Measurements from ENCODE around the gene IL5.
"Not testable (repeated sequence)": the region's sequence is repeated elsewhere in the genome, so short reads cannot be mapped to it uniquely, and the experiment has no call there.

Gene IL5

DNA sequence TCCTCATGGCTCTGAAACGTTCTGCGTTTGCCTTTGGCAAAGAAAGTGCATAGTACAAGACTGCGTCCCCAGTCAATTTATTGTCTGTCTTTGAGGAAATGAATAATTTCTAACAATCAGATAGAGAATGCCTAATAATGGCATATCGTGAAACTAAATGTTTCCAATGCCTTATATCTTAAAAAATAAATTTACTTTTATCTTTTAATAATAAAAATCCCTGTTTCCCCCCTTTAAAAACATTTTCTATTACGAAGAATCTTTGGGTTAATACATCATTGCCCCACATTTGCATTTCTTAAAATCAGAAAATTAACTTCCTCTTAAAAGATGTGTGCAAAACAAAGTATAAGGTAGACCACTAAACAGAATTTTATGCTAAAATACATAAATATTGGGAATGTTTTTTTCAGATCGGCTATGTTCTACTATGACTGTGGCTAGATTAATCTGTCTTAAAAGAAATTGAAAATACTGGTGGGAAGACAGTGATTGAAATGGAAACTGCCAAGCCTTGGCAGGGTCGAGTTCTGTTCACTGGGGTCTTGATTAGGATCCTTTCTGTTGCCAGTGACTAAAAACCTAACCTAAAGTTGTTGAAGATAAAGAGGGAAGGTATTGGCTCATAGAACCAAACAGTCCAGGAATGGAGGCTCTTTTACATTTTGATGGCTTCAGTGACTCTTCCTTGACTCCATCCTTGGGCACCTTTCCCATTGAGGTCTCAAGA, at the start of gene IL5:
Gene IL5 (minus strand): TSS at position 51 of the 730 bp plus-strand sequence. CDS start 44 bp downstream, at position 7.
- no peak for DNase-seq

DNA sequence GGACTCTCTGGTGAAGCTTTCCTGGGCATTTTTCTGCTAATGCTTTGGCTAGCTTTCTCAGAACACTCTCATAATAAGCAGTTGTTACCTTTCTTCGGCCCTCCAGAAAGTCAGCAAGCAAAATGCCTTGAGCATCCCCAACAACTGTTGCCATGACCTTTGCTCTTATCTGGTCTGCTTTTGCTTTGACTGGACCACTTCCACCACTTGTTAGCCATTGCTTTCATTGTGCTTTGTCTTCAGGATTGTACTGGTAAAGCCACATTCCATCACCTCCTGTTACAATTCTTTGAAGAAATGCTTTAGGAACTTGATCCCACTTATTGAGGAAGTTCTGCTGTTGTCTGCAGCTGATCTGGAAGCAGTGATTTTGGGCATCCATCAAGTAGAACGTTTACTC, 49.2 kb upstream of the IL5 start:
- no peak for DNase-seq

DNA sequence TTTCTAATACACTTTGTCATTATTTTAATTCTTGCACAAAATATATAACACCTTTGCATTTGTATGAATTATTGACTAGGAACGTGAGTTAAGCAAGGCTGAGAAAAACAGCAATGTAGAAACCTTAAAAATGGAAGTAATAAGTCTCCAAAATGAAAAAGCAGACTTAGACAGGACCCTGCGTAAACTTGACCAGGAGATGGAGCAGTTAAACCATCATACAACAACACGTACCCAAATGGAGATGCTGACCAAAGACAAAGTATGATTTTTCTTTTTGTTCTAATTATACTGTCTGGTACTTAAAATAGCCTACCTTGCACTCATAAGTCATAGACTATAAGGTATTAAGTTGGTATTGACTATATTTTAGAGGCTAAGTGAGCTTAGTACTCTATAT, 47.8 kb upstream of the IL5 start:
- DNase-seq: peak; percentile 7

DNA sequence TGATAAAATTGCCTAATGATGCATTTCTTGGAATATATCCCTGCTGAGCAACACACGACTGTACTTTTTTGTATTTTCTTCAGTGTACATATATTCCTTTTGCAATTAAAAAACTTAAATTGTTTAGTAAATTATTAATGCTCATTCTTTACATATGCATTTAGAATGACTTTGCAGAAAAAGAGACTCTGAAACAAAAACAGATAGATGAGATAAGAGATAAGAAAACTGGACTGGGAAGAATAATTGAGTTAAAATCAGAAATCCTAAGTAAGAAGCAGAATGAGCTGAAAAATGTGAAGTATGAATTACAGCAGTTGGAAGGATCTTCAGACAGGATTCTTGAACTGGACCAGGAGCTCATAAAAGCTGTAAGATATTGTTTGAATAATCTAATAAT, 46.1 kb upstream of the IL5 start:
- DNase-seq: no peak

DNA sequence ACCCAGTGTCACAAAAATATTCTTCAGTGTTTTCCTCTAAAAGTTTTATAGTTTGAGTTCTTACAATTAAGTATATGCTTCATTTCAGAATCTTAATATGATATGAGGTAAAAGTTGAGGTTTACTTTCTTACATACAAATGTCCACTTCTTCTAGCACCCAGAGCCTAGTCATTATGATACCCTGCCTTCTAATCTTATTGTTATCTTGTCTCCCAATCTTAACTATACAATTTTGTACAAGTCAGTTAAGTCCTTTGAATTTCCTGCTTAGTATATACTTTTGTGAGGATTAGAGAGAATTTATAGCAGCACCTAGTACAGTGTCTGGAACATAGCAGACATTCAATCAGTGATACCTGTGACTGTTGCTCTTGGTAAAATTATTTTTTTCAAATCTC, 42.7 kb upstream of the IL5 start:
- DNase-seq: no peak

DNA sequence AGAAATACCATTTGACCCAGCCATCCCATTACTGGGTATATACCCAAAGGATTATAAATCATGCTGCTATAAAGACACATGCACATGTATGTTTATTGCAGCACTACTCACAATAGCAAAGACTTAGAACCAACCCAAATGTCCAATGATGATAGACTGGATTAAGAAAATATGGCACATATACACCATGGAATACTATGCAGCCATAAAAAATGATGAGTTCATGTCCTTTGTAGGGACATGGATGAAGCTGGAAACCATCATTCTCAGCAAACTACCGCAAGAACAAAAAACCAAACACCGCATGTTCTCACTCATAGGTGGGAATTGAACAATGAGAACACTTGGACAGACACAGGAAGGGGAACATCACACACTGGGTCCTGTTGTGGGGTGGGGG, 41.2 kb upstream of the IL5 start:
- not testable (repeated sequence) for DNase-seq

DNA sequence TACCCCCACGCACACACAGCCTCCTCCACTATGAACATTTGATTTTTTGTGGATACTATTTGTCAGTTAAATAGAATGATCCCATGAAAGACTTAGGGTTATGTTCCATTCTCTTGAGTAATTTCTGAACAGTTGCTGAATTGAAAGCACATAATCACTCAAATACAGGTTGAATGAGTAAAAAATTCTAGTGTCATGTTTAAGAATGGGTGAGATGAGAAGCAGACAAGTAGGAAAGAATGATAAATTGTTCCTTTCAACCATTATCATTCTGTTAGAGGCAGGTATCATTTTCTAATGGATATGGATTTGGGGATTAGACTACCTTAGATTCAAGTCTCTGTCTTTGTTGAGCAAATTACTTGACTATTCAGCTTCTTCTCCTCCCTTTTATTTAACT, 32.8 kb upstream of the IL5 start:
- DNase-seq: no peak

DNA sequence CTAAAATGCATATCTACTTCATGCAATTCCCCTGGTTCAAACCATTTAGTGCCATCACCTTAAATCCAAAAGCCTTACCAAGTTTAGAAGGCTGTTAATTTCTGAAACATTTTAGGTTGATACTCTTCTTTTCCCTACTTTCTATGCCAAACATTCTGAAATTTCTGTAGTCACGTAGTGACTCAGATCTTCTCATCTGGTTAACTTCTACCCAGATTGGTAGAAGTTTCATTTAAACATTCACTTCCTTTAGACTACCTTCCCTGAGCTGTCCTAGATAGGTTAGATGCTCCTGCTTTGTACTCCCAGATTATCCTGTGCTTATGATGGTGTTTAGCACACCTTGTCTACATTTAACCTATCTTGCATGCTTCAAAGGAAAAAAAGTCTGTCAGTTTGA, 23.3 kb upstream of the IL5 start:
- no peak for DNase-seq

DNA sequence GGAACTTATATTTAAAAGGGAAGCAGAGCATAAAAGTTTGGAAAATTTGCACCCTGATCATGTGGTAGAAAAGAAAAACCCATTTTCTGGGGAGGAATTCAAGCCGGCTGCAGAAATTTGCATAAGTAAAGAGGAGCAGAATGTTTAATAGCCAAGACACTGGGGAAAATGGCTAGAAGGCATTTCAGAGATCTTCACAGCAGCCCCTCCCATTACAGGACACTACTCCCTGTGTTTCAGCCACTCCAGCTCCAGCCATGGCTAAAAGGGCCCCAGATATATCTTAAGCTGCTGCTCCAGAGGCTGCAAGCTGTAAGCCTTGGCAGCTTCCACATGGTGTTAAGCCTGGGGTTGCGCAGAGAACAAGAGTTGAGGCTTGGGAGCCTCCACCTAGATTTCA, 21.2 kb upstream of the IL5 start:
- not testable (repeated sequence) for DNase-seq

DNA sequence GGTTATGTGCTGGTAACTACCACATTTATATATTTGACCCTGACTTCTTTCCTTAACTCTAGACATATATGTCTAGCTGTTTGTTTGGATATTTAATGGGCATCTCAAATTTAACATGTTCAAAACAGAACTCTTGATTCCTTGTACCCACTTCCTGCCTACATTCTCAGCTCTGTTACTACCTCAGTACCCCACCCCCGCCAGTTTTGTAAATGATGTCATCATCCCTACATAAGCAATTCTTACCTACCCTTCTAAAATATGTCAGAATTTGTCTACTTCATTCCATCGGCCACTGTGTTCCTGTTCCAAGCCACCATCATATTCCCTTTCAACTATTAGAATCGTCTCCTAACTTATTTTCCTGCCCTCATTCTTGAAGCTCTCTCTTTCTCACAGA, 18.3 kb upstream of the IL5 start:
- DNase-seq: no peak

DNA sequence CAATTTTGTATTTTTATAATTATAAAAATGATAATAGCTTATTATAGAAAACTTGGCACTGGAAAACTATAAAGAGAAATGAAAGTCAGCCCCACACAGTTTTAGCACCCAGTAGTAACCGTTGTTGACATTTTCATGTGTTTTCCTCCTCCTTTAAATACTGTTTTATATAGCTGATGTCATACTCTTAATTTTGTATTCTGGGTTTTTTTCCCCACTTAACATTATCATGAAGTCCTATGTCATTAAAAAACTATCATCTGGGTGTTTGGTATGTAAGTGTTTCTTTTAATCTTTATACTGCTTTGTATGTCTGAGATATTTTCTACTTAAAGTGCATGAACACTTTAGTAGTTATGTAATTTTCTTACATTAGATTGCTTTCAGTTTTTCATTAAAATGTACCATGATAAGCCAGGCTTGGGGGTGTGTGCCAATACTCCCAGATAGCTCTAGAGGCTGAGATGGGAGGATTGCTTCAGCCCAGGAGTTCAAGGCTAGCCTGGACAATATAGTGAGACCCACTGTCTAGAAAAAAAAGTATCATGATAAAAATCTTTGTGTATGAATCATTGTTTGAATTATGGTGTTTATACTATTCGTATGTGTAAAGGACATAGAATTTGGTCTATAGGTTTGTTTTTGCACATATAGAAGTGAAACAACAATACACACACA, 16.2 kb upstream of the IL5 start:
- no peak for DNase-seq

DNA sequence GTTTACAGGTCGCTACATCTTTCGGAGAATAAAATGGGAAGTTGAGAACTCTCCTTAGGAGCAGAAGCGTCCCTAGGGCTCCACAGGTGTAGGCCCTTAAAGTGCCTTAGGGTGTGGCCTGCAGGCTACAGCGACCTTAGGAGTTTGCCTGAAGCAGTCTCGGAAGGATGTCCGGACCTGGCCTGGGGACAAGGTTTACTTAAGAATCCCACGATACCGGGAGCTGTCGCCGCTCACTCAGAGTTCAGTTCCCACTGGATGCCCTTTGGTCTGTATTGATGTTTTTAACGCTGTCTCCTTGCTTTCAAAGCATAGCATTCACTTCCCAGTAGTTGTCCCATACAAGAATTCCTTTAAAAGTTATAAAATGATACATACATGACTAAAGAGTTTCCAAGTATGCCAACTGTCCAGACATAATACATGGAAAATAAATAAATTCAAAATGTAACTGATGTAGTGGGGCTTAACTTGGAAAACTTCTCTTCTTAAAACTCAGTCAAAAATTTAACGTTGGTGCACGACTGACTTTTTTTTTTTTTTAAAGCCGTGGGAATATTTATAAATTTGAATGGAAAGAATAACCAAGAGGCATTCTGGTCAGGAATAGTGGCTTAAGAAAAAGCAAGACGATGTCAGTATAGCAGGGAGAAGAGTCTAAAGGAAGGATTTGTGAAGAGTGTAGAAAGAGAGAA, 14.3 kb upstream of the IL5 start:
- DNase-seq: peak; percentile 34

DNA sequence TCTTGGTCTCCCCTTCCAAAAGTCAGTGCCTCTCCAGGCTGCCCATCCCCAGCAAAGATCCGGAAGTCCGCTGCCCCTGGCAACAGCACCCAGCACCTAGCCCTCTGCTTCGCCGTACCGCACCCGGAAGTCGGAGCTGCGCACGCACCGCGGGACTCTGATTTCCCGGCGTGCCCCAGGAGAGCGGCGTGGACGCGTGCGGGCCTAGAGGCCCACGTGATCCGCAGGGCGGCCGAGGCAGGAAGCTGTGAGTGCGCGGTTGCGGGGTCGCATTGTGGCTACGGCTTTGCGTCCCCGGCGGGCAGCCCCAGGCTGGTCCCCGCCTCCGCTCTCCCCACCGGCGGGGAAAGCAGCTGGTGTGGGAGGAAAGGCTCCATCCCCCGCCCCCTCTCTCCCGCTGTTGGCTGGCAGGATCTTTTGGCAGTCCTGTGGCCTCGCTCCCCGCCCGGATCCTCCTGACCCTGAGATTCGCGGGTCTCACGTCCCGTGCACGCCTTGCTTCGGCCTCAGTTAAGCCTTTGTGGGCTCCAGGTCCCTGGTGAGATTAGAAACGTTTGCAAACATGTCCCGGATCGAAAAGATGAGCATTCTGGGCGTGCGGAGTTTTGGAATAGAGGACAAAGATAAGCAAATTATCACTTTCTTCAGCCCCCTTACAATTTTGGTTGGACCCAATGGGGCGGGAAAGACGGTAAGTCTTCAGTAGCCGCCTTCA, 13.6 kb upstream of the IL5 start, which contains the start of gene RAD50:
Gene RAD50 (plus strand): TSS at position 215 of the 715 bp plus-strand sequence. CDS start 348 bp downstream, at position 563.
- peak; percentile 90 for DNase-seq

DNA sequence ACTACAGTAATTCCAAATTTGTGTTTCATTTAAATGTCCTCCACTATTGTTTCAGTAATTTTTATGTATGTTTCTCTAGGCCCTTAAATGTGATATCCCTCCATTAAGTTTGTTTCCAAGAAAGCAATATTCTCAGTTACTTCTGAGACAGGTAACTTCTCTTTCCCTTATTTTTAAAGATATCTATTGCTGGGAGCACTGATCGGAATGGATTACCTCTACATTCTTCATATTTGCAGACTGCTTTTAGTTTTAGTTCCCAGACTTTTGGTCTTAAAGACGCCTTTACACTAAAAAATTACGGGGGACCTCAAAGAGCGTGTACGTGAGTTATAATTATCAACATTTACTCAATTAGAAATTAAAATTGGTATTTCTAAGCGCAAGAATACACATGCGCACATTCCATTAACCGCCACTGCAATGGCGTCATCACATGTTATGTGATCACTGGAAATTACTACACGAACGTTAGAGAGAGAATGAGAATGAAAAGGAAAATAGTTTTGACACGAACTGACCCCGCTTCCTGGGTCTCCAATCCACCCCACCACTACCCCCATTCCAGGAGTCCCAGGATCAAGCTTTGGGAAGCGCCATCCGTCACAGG, 12.9 kb upstream of the IL5 start:
- DNase-seq: no peak

DNA sequence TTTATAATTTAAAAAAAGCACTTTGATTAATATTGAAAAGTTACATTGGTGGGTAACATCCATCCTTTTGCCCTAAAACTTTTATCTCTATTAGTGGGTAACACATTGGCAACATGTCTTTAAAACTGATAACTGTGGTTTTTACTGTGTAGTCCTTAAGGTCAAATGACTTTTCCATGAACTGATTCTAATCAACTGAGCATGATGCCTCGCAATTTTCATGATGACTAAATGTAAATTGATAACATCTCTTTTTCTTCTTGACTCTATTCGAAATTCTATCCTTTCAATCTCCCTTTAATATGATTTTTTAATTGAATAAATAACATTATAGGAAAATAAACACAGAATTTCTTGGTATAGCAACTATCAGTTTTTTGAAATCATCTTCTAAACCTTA, 6.3 kb upstream of the IL5 start:
- no peak for DNase-seq

DNA sequence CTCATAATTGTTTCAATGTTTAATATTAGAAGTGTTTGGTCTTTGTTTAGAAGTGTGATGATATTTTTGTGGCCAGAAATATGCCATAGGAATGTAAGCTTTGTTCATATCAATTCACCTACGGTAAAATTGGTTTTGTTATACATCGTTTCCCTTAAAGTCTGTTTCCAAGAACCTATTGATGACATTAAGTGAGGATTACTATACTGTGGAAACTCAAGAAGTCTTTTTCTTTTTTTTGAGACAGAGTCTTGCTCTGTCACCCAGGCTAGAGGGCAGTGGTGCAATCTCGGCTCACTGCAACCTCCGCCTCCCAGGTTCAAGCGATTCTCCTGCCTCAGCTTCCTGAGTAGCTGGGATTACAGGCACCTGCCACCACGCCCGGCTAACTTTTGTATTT, 5.5 kb upstream of the IL5 start:
- DNase-seq: not testable (repeated sequence)

DNA sequence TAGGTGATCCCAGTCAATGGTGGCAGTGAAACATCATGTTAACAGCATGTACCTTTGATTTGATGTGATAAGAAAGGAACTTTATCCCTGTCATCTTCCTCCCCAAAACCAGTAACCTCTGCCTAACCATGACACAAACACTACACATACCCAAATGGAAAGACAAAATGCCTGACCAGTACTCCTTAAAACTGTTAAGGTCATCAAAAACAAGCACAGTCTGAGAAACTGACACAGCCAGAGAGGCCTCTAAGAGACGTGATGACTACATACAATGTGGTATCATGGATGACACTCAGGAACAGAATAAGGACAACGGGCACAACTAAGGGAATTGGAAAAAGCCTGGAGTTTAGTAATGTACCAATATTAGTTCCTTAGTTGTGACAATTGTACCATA, 3.9 kb upstream of the IL5 start:
- DNase-seq: no peak

DNA sequence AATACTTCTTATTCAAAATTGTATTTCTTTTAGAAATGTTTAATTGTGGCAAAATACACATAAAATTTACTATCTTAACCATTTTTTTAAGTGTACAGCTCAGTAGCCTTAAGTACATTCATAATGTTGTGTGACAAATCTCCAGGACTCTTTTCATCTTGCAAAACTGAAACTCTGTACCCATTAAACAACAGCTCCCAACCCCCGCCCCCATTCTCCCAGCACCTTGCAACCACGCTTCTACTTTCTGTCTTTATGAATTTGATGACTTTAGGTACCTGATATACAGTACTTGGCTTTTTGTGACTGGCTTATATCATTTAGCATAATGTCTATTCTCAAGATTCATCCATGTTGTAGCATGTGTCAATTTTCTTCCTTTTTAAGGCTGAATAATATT, 2.8 kb upstream of the IL5 start:
- DNase-seq: no peak

DNA sequence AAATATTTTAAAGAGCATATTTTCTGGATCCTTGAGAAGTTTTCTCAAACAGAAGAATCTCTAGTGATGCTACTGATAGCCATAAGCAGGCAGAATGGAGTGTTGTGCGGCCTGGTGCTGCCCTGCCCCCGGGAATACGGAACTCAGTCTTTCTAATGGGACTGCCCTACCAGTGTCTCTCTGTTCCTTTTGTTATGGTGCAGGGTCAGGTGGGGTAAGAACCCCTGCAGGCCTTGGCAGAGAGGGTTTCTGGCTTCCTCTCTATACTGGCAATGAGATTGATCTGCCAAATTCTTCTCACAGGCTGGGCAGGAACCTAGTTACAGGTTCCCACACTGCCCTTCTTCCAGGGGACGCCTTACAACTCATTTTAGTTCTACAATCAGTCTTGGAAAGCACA, 2.6 kb downstream of the IL5 start:
- no peak for DNase-seq

DNA sequence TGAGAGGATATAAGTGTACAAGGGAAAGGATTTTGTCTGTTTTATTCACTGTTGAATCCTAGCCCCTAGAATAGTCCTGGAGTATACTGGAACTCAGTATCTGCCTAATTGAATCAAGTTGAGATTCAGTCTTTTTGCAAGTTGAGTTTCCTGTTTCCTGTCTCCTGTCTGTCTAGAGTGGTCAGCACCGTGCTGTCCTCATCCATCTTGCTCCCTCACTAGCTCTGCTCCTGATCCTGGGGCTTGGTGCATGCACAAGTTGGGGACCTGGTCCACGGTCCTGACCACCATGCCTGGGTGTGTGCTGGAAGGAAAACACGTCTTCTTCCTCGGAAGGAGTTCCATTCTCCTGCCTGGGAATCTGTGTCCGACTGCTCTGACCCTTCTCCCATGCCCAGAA, 3.2 kb downstream of the IL5 start:
- no peak for DNase-seq

DNA sequence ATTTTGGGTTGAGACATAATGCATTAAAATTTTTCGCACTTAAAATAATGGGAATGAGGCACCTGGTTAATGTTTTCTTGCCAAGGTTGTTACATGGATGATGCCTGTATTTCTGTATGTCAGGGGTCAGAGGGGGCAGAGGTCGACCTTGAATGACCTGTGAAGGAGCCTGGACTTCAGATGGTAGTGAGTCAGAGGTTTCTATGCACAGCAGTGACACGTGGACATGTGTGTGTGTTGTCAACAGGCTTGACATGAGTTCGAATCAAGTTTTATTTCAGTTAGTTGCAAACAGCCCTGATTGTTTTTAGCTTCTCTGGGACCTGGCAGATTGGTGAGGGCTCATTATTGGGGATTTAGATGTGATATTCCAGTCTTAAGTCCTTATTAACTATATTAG, 3.6 kb downstream of the IL5 start:
- DNase-seq: no peak

DNA sequence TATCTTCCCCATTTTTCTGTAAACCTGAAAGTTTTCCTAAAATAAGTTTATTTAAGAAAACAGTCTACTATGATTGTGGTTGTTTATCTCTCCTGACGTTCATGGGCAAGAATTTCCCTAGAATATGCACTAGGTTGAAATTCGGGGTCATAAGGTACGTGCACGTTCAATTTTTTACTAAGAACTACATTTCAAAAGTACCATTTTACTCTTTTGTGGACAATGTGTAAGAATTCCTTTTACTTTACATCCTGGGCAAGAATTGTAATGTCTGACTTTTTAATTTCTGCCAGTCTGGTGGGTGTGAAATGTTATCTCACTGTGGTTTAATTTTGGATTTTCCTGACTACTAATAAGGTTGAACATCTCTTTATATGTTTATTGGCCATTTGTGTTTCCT, 12.4 kb downstream of the IL5 start:
- no peak for DNase-seq
